Mammary microvascular endothelial cell (primary cell): ENCODE measurements around the gene STK33. TPM values are rescaled to one million over a fixed set of nuclear protein-coding genes. Genes with fewer than 3 reads are reported as not detected.

ENCODE experiments used
- total RNA-seq: library from RNA; depleted of rRNA; stranded (reverse); fragments of >200 nt; gene quantifications from 2 replicates; pipeline ENCODE4 v1.2.3, GENCODE V29; 2015

STK33 gene
- total RNA-seq, result 0.20 and 1.3 TPM in 2 replicates

DNA sequence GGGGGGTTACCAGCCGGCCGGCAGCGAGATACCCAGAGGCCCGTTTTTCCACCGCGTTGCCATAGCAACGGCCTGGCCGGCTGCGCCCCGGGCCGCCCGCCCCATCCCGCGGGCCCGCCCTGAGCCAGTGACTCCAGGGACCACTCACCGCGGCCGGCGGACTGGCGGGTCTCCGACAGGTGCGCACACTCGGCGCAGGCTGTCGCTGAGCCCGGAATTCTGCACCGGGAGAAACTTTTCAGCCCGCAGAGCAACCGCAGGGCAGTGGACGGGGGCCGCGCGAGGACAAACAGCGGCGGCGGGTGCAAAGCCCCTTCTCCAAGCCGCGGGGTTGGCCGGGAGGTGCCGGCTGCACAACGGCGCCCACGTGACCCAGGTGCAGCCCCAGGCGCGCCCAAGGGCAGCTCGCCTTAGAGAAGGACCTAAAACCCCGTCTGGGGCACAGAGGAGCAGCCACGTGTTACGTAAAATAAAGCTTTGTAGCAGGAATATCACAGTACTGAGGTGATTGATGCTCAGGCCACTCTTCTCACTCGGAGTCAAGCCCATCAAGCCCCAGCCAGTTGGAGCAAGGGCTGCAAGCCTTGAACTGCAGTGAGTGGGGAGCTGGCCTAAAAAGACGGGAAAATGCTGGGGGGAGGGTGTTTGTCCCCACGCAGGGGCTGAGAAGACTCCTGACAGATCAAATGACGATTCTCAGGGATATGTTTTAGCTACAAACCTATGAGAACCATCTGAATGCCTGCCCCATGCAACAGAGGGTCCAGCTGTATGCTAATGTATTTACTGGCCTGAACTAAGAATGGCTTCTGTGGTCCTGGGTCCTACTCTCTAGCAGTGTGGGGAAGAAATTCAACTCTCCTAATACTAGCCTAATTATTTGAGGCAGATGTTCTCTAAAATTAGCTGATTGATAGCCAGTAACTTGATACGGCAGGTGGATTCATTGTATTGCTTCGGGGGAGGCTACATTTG, at the start of gene STK33:
STK33 (minus strand) TSS at position 294 of the 975 bp plus-strand sequence. CDS start 119,323 bp downstream, outside the sequence.

Other genes with a start within 250 kb of the STK33 start
- gene TRIM66, start 88.4 kb upstream of the STK33 start, total RNA-seq, result 0.67 and 4.5 TPM in 2 replicates
- gene RPL27A, start 88.6 kb upstream of the STK33 start, total RNA-seq, result 831 and 988 TPM in 2 replicates